ENCODE measurements around the gene PTPRJ.

Gene PTPRJ

GRCh38 chr11:47997063-47998053, 17.0 kb downstream of the PTPRJ start:
- DNase-seq = no peak

GRCh38 chr11:47998345-47998732, 18.0 kb downstream of the PTPRJ start:
- no peak for DNase-seq

GRCh38 chr11:47998733-47999359, 18.5 kb downstream of the PTPRJ start:
- no peak for DNase-seq

GRCh38 chr11:48000432-48000831, 20.1 kb downstream of the PTPRJ start:
- no peak for DNase-seq

GRCh38 chr11:48001438-48002021, 21.2 kb downstream of the PTPRJ start:
- peak in 1 of 2 experiments; percentile 54 for DNase-seq

GRCh38 chr11:48002561-48002960, 22.2 kb downstream of the PTPRJ start:
- DNase-seq = no peak

GRCh38 chr11:48003926-48004325, 23.6 kb downstream of the PTPRJ start:
- no peak for DNase-seq

- no peak for DNase-seq
Measured at GRCh38 chr11:48004456-48004855, 24.1 kb downstream of the PTPRJ start.

- DNase-seq = no peak
Measured at GRCh38 chr11:48005136-48005535, 24.8 kb downstream of the PTPRJ start.

- no peak for DNase-seq
Measured at GRCh38 chr11:48005831-48006270, 25.5 kb downstream of the PTPRJ start.

GRCh38 chr11:48006301-48006992, 26.1 kb downstream of the PTPRJ start:
- DNase-seq = no peak

GRCh38 chr11:48007677-48008076, 27.3 kb downstream of the PTPRJ start:
- DNase-seq = no peak

GRCh38 chr11:48008951-48009270, 28.6 kb downstream of the PTPRJ start:
- DNase-seq = no peak

- DNase-seq = no peak
Measured at GRCh38 chr11:48011102-48011797, 30.9 kb downstream of the PTPRJ start.

GRCh38 chr11:48011798-48012391, 31.5 kb downstream of the PTPRJ start:
- DNase-seq = no peak

- DNase-seq = no peak
Measured at GRCh38 chr11:48013269-48013901, 33.0 kb downstream of the PTPRJ start.

- DNase-seq = no peak
Measured at GRCh38 chr11:48014917-48015316, 34.6 kb downstream of the PTPRJ start.

GRCh38 chr11:48017105-48017830, 36.9 kb downstream of the PTPRJ start:
- no peak for DNase-seq

GRCh38 chr11:48017831-48018527, 37.6 kb downstream of the PTPRJ start:
- no peak for DNase-seq

- DNase-seq = no peak
Measured at GRCh38 chr11:48018528-48019216, 38.3 kb downstream of the PTPRJ start.

Measured in NCI-H446 (cell line).